H1 (cell line): Measurements from ENCODE around the gene SMAD6. TPM values are rescaled to one million over a fixed set of nuclear protein-coding genes. Genes with fewer than 3 reads are reported as not detected.

ENCODE experiments used
- CTCF ChIA-PET: fragments of 300-600 bp; sonication (Branson Sonifier 250); formaldehyde crosslinking; loops from one replicate; lab custom pipeline; 2021; ENCODE audit not compliant: partially characterized antibody; lab: Charles Lee
- POLR2A ChIA-PET: fragments of 300-600 bp; sonication (Branson Sonifier 250); formaldehyde crosslinking; loops from one replicate; lab custom pipeline; 2021; ENCODE audit warnings: inconsistent platforms; ENCODE audit not compliant: partially characterized antibody; lab: Charles Lee
- DNase-seq, 2 experiments: peaks; one replicate each; pipeline versions ENCODE4 v3.0.0 to v3.0.0-alpha.2; 2010 to 2022; ENCODE audit warnings: low spot score in 2 of 2, low read depth in 1 of 2, mixed read lengths in 1 of 2
- FAIRE-seq: peaks from 2 replicates; lab custom pipeline; 2011; peaks lifted over from hg19 to GRCh38; lab: Jason Lieb, UNC
- H2AFZ ChIP-seq: 2 replicates; pipeline ENCODE4 v1.8.1; 2012; ENCODE audit warnings: low read length, inconsistent platforms
- H2AK5ac ChIP-seq: 2 replicates; pipeline ENCODE4 v1.6.1; 2013; ENCODE audit warnings: low read depth, low read length
- H2BK120ac ChIP-seq: replicated peaks from 2 replicates; pipeline ENCODE3; 2013; ENCODE audit warnings: low read depth, low read length, inconsistent platforms
- H2BK12ac ChIP-seq: 2 replicates; pipeline ENCODE4 v1.6.1; 2013; ENCODE audit warnings: low read depth, low read length
- H2BK15ac ChIP-seq: 2 replicates; pipeline ENCODE4 v1.6.1; 2013; ENCODE audit warnings: low read length
- H2BK20ac ChIP-seq: 2 replicates; pipeline ENCODE4 v1.6.1; 2013; ENCODE audit warnings: low read length
- H2BK5ac ChIP-seq: 2 replicates; pipeline ENCODE4 v1.6.1; 2013; ENCODE audit warnings: low read depth, low read length
- H3K14ac ChIP-seq: 2 replicates; pipeline ENCODE4 v1.6.1; 2013; ENCODE audit warnings: inconsistent platforms; ENCODE audit not compliant: insufficient read length
- H3K18ac ChIP-seq: 2 replicates; pipeline ENCODE4 v1.6.1; 2013; ENCODE audit warnings: low read length; ENCODE audit errors: extremely low read depth
- H3K23ac ChIP-seq: 2 replicates; pipeline ENCODE4 v1.6.1; 2013; ENCODE audit warnings: inconsistent platforms; ENCODE audit not compliant: insufficient read length
- H3K23me2 ChIP-seq: 2 replicates; pipeline ENCODE4 v1.6.1; 2013; ENCODE audit warnings: low read depth, low read length
- H3K27ac ChIP-seq: 2 replicates; pipeline ENCODE4 v1.6.1; 2011; ENCODE audit warnings: low read depth, low read length, inconsistent platforms
- H3K27me3 ChIP-seq, 4 experiments: replicated peaks in 1 of 4; 1 replicate in 1 of 4; 2 replicates in 3 of 4; pipeline versions ENCODE4 v1.6.1 to v1.8.1; 2011 to 2013; ENCODE audit warnings: low read length in 3 of 4, mild to moderate bottlenecking in 3 of 4, inconsistent platforms in 2 of 4, mixed read lengths in 2 of 4, moderate library complexity in 1 of 4; ENCODE audit not compliant: control insufficient read depth in 3 of 4, insufficient read depth in 3 of 4; ENCODE audit errors: extremely low read depth in 1 of 4
- H3K36me3 ChIP-seq, 4 experiments: 2 replicates each; pipeline versions ENCODE4 v1.6.1 to v1.8.1; 2011 to 2013; ENCODE audit warnings: mild to moderate bottlenecking in 4 of 4, low read length in 3 of 4, moderate library complexity in 2 of 4, control low read depth in 1 of 4, inconsistent platforms in 1 of 4; ENCODE audit not compliant: insufficient read depth in 4 of 4, control insufficient read depth in 2 of 4
- H3K4ac ChIP-seq: replicated peaks from 2 replicates; pipeline ENCODE3; 2013; ENCODE audit warnings: low read length, low read depth, mixed read lengths, inconsistent platforms; ENCODE audit not compliant: insufficient read length
- H3K4me1 ChIP-seq, 4 experiments: replicated peaks in 1 of 4; 1 replicate in 1 of 4; 2 replicates in 3 of 4; pipeline versions ENCODE4 v1.6.1 to v1.8.1; 2011 to 2013; ENCODE audit warnings: low read length in 3 of 4, inconsistent platforms in 2 of 4, mixed read lengths in 1 of 4; ENCODE audit not compliant: insufficient read depth in 4 of 4, control insufficient read depth in 3 of 4
- H3K4me2 ChIP-seq, 2 experiments: 2 replicates each; pipeline versions ENCODE4 v1.6.1 to v1.8.1; 2011 to 2013; ENCODE audit warnings: low read depth in 2 of 2, low read length in 2 of 2, control low read depth in 1 of 2, inconsistent platforms in 1 of 2, mild to moderate bottlenecking in 1 of 2; ENCODE audit not compliant: insufficient read depth in 1 of 2
- H3K4me3 ChIP-seq, 4 experiments: fragments of 200-600, 300-600 bp in 1 of 4; sonication (generic), shearing (Covaris generic), sonication (Bioruptor Twin) in 1 of 4; 2 replicates each; pipeline versions ENCODE4 v1.5.1 to v1.8.1; 2011 to 2016; ENCODE audit warnings: low read length in 4 of 4, low read depth in 3 of 4, control low read depth in 2 of 4, inconsistent platforms in 2 of 4, mild to moderate bottlenecking in 2 of 4, mixed read lengths in 1 of 4, moderate library complexity in 1 of 4; ENCODE audit not compliant: insufficient read depth in 2 of 4; ENCODE audit errors: extremely low read depth in 1 of 4
- H3K56ac ChIP-seq: replicated peaks from 2 replicates; pipeline ENCODE3; 2013; ENCODE audit warnings: low read depth, mild to moderate bottlenecking, mixed read lengths, low read length, inconsistent platforms; ENCODE audit not compliant: insufficient read length
- H3K79me1 ChIP-seq: 2 replicates; pipeline ENCODE4 v1.6.1; 2013; ENCODE audit warnings: low read depth, low read length, control low read depth
- H3K79me2 ChIP-seq, 2 experiments: 2 replicates each; pipeline versions ENCODE4 v1.6.1 to v1.8.1; 2012 to 2013; ENCODE audit warnings: low read length in 2 of 2, mild to moderate bottlenecking in 2 of 2, inconsistent platforms in 1 of 2; ENCODE audit not compliant: insufficient read depth in 2 of 2, control insufficient read depth in 1 of 2
- H3K9ac ChIP-seq, 4 experiments: replicated peaks in 1 of 4; 1 replicate in 1 of 4; 2 replicates in 3 of 4; pipeline versions ENCODE4 v1.6.1 to v1.8.1; 2011 to 2013; ENCODE audit warnings: low read depth in 3 of 4, low read length in 3 of 4, control low read depth in 2 of 4, mild to moderate bottlenecking in 2 of 4, moderate library complexity in 2 of 4, inconsistent platforms in 1 of 4; ENCODE audit errors: extremely low read depth in 1 of 4
- H3K9me3 ChIP-seq, 2 experiments: 2 replicates each; pipeline versions ENCODE4 v1.6.1 to v1.8.1; 2012 to 2013; ENCODE audit warnings: mild to moderate bottlenecking in 2 of 2, moderate library complexity in 2 of 2, control low read depth in 1 of 2, inconsistent platforms in 1 of 2, low read depth in 1 of 2, low read length in 1 of 2, mixed read lengths in 1 of 2; ENCODE audit not compliant: insufficient read depth in 2 of 2
- H4K20me1 ChIP-seq, 2 experiments: replicated peaks in 1 of 2; 2 replicates each; pipeline versions ENCODE3 to v1.8.1; 2011 to 2013; ENCODE audit warnings: inconsistent platforms in 2 of 2, low read length in 2 of 2, mild to moderate bottlenecking in 1 of 2; ENCODE audit not compliant: insufficient read depth in 2 of 2, control insufficient read depth in 1 of 2
- H4K5ac ChIP-seq: 2 replicates; pipeline ENCODE4 v1.6.1; 2013; ENCODE audit warnings: low read length, low read depth, mixed read lengths, inconsistent platforms; ENCODE audit not compliant: insufficient read length
- H4K8ac ChIP-seq: 2 replicates; pipeline ENCODE4 v1.8.0; 2013; ENCODE audit warnings: mild to moderate bottlenecking, moderate library complexity, low read length, inconsistent platforms; ENCODE audit not compliant: insufficient read depth; ENCODE audit errors: extremely low read depth
- H4K91ac ChIP-seq: replicated peaks from 2 replicates; pipeline ENCODE3; 2013; ENCODE audit warnings: low read length, mixed read lengths, inconsistent platforms; ENCODE audit not compliant: insufficient read length
- CEBPB ChIP-seq: IDR thresholded peaks from 2 replicates; pipeline ENCODE4 v1.6.1; 2012; ENCODE audit warnings: low read depth, low read length
- CHD1 ChIP-seq: IDR thresholded peaks from 2 replicates; pipeline ENCODE4 v1.6.1; 2012; ENCODE audit warnings: low read depth, low read length, improper control_type of control experiment
- GTF2F1 ChIP-seq: IDR thresholded peaks from 2 replicates; pipeline ENCODE4 v1.6.1; 2012; ENCODE audit warnings: low read depth, low read length, improper control_type of control experiment, borderline replicate concordance
- KDM4A ChIP-seq: IDR thresholded peaks from one replicate; pipeline ENCODE4 v1.7.1; 2012; ENCODE audit warnings: low read depth, mild to moderate bottlenecking, moderate library complexity, low read length, inconsistent platforms; ENCODE audit not compliant: severe bottlenecking
- RAD21 ChIP-seq, 2 experiments: IDR thresholded peaks in 1 of 2; conservative IDR thresholded peaks in 1 of 2; 2 replicates each; pipeline ENCODE4 v1.6.1; 2011; ENCODE audit warnings: low read depth in 2 of 2, low read length in 2 of 2, improper control_type of control experiment in 1 of 2, inconsistent platforms in 1 of 2, mild to moderate bottlenecking in 1 of 2, moderate library complexity in 1 of 2
- RXRA ChIP-seq: IDR thresholded peaks from 2 replicates; pipeline ENCODE4 v1.6.1; 2011; ENCODE audit warnings: low read depth, mild to moderate bottlenecking, low read length, moderate library complexity; ENCODE audit not compliant: insufficient read depth
- SIN3A ChIP-seq, 2 experiments: IDR thresholded peaks in 1 of 2; conservative IDR thresholded peaks in 1 of 2; 2 replicates each; pipeline ENCODE4 v1.6.1; 2011 to 2012; ENCODE audit warnings: low read length in 2 of 2, improper control_type of control experiment in 1 of 2, low read depth in 1 of 2, mild to moderate bottlenecking in 1 of 2
- TEAD4 ChIP-seq: IDR thresholded peaks from 2 replicates; pipeline ENCODE4 v1.6.1; 2012; ENCODE audit warnings: low read depth, low read length, inconsistent platforms, mixed read lengths
- ZNF274 ChIP-seq: IDR thresholded peaks from 2 replicates; pipeline ENCODE4 v1.7.0; 2012; ENCODE audit warnings: low read length, borderline replicate concordance; ENCODE audit errors: extremely low read depth
- WGBS, 2 experiments: shearing (Covaris generic) in 1 of 2; methylation state at CpG; one replicate each; pipeline versions ENCODE4 v1.1.6 to v1.1.7; 2013 to 2015; ENCODE audit warnings: low lambda C conversion rate in 2 of 2, mixed read lengths in 2 of 2, inconsistent platforms in 1 of 2, low coverage in 1 of 2, missing lambda C conversion rate in 1 of 2; ENCODE audit not compliant: insufficient replicate concordance in 2 of 2, insufficient coverage in 1 of 2, insufficient read length in 1 of 2; ENCODE audit errors: extremely low coverage in 1 of 2, missing lambda C conversion rate in 1 of 2; 5-methylcytosine and 5-hydroxymethylcytosine counted together
- polyA plus RNA-seq, 7 experiments: library from polyadenylated mRNA; depleted of rRNA in 3 of 7; stranded (reverse) in 5 of 7; unstranded in 2 of 7; fragments of >200 nt in 5 of 7; fragments of 200-250 nt in 2 of 7; gene quantifications; 1 replicate in 5 of 7; 2 replicates in 1 of 7; 4 replicates in 1 of 7; pipeline versions ENCODE4 v1.2.1 to v1.2.3, GENCODE V29; 2011 to 2013; ENCODE audit warnings: missing spikeins in 2 of 7, mixed read lengths in 2 of 7
- total RNA-seq: library from RNA; stranded (reverse); fragmentation: NEBNext Ultra II Directional; extraction: Animal tissue kit (Norgen Biotek cat#: 25700); gene quantifications from 2 replicates; pipeline ENCODE4 v1.2.1, GENCODE V29; 2021

The SMAD6 gene
- total and polyA plus RNA-seq, 2 of the 8 experiments (the other 6 are each of a cell fraction or from before 2014, with no cell fraction given), result 1.8 to 7.0 TPM

- no peaks in the 10 kb centered on the region for H3K79me1 ChIP-seq
- H2BK20ac ChIP-seq, result no peak overlapping the region
- no peak overlapping the region for H2AFZ ChIP-seq
- no peaks in the 10 kb centered on the region; a peak in 1 of 4 replicates for H3K9me3 ChIP-seq
- H4K8ac ChIP-seq, result no peak overlapping the region
- no peaks in the 10 kb centered on the region for H3K79me2 ChIP-seq
- H2AK5ac ChIP-seq, result no peak overlapping the region
- H3K27me3 ChIP-seq, result no peaks in the 10 kb centered on the region
- peaks cover 3% of the 10 kb centered on the region; the same call in 1 of the 2 replicates for H3K23me2 ChIP-seq
- H3K23ac ChIP-seq, result no peak overlapping the region
- no peak overlapping the region for H3K4me3 ChIP-seq
- H3K27ac ChIP-seq, result no peak overlapping the region
- DNase-seq, result no peak
- TF ChIP-seq KDM4A (no peak), GTF2F1 (no peak), CEBPB (no peak), TEAD4 (no peak), CHD1 (no peak), SIN3A (conservative IDR thresholded peaks at IDR 0.05 in 1 of 2, IDR thresholded peaks at IDR 0.05 in 1 of 2; ENCODE audit: low read depth in 1 of 2, low read length in 2 of 2) (no peak), ZNF274 (no peak), RAD21 (IDR thresholded peaks at IDR 0.05 in 1 of 2, conservative IDR thresholded peaks at IDR 0.05 in 1 of 2; ENCODE audit: low read depth in 2 of 2, low read length in 2 of 2) (no peak), RXRA (no peak)
- H2BK12ac ChIP-seq, result no peak overlapping the region
- no peak overlapping the region for H3K14ac ChIP-seq
- H4K91ac ChIP-seq, result no peak overlapping the region
- peaks cover 8 to 25% (median 14%) of the 10 kb centered on the region in 4 experiments for H3K4me1 ChIP-seq
- no peak overlapping the region for H3K4me2 ChIP-seq
- H3K4ac ChIP-seq, result no peak overlapping the region
- no peak overlapping the region for H4K5ac ChIP-seq
- no peaks in the 10 kb centered on the region for H3K36me3 ChIP-seq
- no peak overlapping the region for H2BK5ac ChIP-seq
- CTCF ChIA-PET, result interaction anchor here (0.5 to 2.1 kb wide), 10 partner anchors 13 to 210 kb away, joined by 3 to 6 read pairs (median 4); no protein-coding TSS in a partner anchor
- H2BK120ac ChIP-seq, result no peak overlapping the region
- H3K9ac ChIP-seq, result no peak overlapping the region
- POLR2A ChIA-PET, result no interaction called here
- WGBS, 2 experiments, result 75% methylated on average over 3 of the region's 3 CpGs; no CpG with 5 or more reads in 1 of the 2 experiments
- H2BK15ac ChIP-seq, result no peak overlapping the region
- H3K56ac ChIP-seq, result no peak overlapping the region
- no peak overlapping the region for H3K18ac ChIP-seq
- no peaks in the 10 kb centered on the region for H4K20me1 ChIP-seq
- FAIRE-seq, result no peak
Measured at GRCh38 chr15:66830823-66831222, 128.8 kb downstream of the SMAD6 start.
